K562 (cell line): ENCODE measurements around the gene VAPB. TPM values are rescaled to one million over a fixed set of nuclear protein-coding genes. Genes with fewer than 3 reads are reported as not detected.

Source experiments
- polyA plus RNA-seq, 8 experiments: library from polyadenylated mRNA; depleted of rRNA in 4 of 8; stranded (reverse) in 5 of 8; unstranded in 3 of 8; fragments of >200 nt; fragmentation: Nextera tagmentation in 2 of 8; fragmentation: Illumina TruSeq in 1 of 8; extraction: Ambion mirVana in 2 of 8; extraction: Trizol in 1 of 8; gene quantifications; 2 replicates each; pipeline versions ENCODE4 v1.2.1 to v1.2.3, GENCODE V29; 2011 to 2014; ENCODE audit warnings: inconsistent platforms in 1 of 8, missing spikeins in 1 of 8
- total RNA-seq, 7 experiments: library from RNA; depleted of rRNA in 6 of 7; stranded (reverse); fragments of >200 nt in 6 of 7; fragmentation: Illumina TruSeq in 2 of 7; extraction: Trizol in 2 of 7; gene quantifications; 2 replicates each; pipeline versions ENCODE4 v1.2.1 to v1.2.3, GENCODE V29; 2011 to 2021; ENCODE audit warnings: low replicate concordance in 1 of 7
- TF ChIP-seq, protein P1 (sequence below), 2 experiments: fragments of 450-650 bp in 1 of 2; sonication (generic) in 1 of 2; formaldehyde crosslinking in 1 of 2; IDR thresholded peaks; 2 replicates each; pipeline versions ENCODE4 v1.7.1 to v1.9.0; 2016 to 2022; ENCODE audit warnings: inconsistent platforms in 1 of 2, mild to moderate bottlenecking in 1 of 2, missing genetic modification reagents in 1 of 2

Gene VAPB
- total and polyA plus RNA-seq, 9 of the 15 experiments (the other 6 are each of a cell fraction or from before 2014, with no cell fraction given): 3.4 to 51.0 (median 27.9) TPM

DNA sequence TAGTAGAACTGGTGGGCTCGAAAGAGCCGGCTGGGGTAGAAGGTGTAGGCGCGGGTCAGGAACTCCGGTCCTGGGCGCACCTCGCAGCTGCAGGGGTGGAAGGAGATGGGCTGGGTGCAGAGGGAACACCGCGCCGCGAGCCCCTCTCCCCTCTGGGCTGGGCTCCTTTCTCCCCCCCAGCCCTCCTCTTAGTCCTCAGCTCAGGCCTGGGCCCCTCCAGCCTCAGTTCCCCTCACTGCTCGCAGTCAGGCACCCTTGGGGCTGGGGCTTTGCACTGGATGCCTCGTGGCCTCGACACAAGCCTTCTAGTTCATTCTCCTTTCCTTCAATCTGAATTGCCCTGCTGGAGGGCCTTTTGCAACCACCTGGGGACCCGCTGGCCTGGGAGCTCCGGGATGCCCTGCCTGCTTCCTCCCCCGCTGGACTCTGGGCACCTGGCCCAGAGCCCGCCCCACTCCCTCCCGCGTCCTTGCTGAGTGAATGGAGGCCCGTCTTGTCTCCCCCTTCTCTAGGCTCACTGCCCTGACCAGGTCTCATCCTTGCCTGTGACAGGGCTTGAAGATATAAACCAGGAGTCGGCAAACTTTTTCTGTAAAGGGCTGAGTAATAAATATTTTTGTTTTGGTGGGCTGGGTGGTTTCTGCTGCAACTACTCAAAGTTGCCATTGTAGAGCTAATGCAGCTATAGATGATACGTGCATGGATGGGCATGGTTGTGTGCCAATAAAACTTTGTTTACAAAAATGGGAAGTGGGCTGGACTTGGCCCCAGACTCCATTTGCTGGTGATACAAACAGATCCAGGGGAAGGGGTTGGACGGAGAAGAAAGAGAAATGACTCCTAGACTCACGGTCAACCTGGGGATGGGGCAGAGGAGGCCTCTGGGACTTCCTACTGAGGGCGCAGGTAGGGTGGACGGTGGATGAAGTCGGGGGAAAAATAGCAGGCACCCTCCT, 78.8 kb downstream of the VAPB start (continued):
- TF ChIP-seq, protein P1, sequence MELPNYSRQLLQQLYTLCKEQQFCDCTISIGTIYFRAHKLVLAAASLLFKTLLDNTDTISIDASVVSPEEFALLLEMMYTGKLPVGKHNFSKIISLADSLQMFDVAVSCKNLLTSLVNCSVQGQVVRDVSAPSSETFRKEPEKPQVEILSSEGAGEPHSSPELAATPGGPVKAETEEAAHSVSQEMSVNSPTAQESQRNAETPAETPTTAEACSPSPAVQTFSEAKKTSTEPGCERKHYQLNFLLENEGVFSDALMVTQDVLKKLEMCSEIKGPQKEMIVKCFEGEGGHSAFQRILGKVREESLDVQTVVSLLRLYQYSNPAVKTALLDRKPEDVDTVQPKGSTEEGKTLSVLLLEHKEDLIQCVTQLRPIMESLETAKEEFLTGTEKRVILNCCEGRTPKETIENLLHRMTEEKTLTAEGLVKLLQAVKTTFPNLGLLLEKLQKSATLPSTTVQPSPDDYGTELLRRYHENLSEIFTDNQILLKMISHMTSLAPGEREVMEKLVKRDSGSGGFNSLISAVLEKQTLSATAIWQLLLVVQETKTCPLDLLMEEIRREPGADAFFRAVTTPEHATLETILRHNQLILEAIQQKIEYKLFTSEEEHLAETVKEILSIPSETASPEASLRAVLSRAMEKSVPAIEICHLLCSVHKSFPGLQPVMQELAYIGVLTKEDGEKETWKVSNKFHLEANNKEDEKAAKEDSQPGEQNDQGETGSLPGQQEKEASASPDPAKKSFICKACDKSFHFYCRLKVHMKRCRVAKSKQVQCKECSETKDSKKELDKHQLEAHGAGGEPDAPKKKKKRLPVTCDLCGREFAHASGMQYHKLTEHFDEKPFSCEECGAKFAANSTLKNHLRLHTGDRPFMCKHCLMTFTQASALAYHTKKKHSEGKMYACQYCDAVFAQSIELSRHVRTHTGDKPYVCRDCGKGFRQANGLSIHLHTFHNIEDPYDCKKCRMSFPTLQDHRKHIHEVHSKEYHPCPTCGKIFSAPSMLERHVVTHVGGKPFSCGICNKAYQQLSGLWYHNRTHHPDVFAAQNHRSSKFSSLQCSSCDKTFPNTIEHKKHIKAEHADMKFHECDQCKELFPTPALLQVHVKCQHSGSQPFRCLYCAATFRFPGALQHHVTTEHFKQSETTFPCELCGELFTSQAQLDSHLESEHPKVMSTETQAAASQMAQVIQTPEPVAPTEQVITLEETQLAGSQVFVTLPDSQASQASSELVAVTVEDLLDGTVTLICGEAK (IDR thresholded peaks at IDR 0.05): peak; percentile 49; the same call in 1 of the 2 replicates
- TF ChIP-seq, protein P1 (CRISPR knock-in tag; IDR thresholded peaks at IDR 0.05): no peak
